Loucy (cell line): Measurements from ENCODE around the gene ORAI3.

Source experiments
- EZH2phosphoT487 ChIP-seq: fragments of 200-600 bp; IDR thresholded peaks from 2 replicates; pipeline ENCODE4 v1.6.1; 2018; ENCODE audit warnings: antibody characterized with exemption, mild to moderate bottlenecking, moderate library complexity, borderline replicate concordance
- TF ChIP-seq, protein P1 (sequence below): fragments of 200-600 bp; sonication (generic); conservative IDR thresholded peaks from 2 replicates; pipeline ENCODE4 v1.5.1; 2014; ENCODE audit warnings: mild to moderate bottlenecking, antibody characterized with exemption, low read length

DNA sequence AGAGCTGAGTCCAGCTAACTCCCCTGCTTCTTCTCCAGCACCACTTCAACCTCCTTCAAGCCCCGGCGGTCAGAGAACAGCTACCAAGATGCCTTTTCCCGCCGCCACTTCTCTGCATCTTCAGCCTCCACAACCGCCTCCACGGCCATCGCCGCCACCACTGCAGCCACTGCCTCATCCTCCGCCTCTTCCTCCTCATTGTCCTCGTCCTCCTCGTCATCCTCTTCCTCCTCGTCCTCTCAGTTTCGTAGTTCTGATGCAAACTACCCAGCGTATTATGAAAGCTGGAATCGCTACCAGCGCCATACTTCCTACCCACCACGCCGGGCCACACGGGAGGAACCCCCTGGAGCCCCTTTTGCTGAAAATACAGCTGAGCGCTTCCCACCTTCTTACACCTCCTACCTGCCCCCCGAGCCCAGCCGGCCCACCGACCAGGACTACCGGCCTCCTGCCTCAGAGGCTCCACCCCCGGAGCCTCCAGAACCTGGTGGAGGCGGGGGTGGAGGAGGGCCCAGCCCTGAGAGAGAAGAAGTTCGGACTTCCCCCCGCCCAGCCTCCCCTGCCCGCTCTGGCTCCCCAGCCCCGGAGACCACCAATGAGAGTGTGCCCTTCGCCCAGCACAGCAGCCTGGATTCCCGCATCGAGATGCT lies 15.8 kb downstream of the ORAI3 start:
- TF ChIP-seq, protein P1, sequence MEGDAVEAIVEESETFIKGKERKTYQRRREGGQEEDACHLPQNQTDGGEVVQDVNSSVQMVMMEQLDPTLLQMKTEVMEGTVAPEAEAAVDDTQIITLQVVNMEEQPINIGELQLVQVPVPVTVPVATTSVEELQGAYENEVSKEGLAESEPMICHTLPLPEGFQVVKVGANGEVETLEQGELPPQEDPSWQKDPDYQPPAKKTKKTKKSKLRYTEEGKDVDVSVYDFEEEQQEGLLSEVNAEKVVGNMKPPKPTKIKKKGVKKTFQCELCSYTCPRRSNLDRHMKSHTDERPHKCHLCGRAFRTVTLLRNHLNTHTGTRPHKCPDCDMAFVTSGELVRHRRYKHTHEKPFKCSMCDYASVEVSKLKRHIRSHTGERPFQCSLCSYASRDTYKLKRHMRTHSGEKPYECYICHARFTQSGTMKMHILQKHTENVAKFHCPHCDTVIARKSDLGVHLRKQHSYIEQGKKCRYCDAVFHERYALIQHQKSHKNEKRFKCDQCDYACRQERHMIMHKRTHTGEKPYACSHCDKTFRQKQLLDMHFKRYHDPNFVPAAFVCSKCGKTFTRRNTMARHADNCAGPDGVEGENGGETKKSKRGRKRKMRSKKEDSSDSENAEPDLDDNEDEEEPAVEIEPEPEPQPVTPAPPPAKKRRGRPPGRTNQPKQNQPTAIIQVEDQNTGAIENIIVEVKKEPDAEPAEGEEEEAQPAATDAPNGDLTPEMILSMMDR: no peak
- TF ChIP-seq EZH2phosphoT487: no peak
